H1 (cell line): Measurements from ENCODE around the gene PDZRN4. TPM values are rescaled to one million over a fixed set of nuclear protein-coding genes. Genes with fewer than 3 reads are reported as not detected.
"Not testable (repeated sequence)": the region's sequence is repeated elsewhere in the genome, so short reads cannot be mapped to it uniquely, and the experiment has no call there.

Experiments used
- CTCF ChIA-PET: fragments of 300-600 bp; sonication (Branson Sonifier 250); formaldehyde crosslinking; loops from one replicate; lab custom pipeline; 2021; ENCODE audit not compliant: partially characterized antibody; lab: Charles Lee
- POLR2A ChIA-PET: fragments of 300-600 bp; sonication (Branson Sonifier 250); formaldehyde crosslinking; loops from one replicate; lab custom pipeline; 2021; ENCODE audit warnings: inconsistent platforms; ENCODE audit not compliant: partially characterized antibody; lab: Charles Lee
- DNase-seq, 2 experiments: peaks; one replicate each; pipeline versions ENCODE4 v3.0.0 to v3.0.0-alpha.2; 2010 to 2022; ENCODE audit warnings: low spot score in 2 of 2, low read depth in 1 of 2, mixed read lengths in 1 of 2
- FAIRE-seq: peaks from 2 replicates; lab custom pipeline; 2011; peaks lifted over from hg19 to GRCh38; lab: Jason Lieb, UNC
- H2AFZ ChIP-seq: 2 replicates; pipeline ENCODE4 v1.8.1; 2012; ENCODE audit warnings: low read length, inconsistent platforms
- H2AK5ac ChIP-seq: 2 replicates; pipeline ENCODE4 v1.6.1; 2013; ENCODE audit warnings: low read depth, low read length
- H2BK120ac ChIP-seq: replicated peaks from 2 replicates; pipeline ENCODE3; 2013; ENCODE audit warnings: low read depth, low read length, inconsistent platforms
- H2BK12ac ChIP-seq: 2 replicates; pipeline ENCODE4 v1.6.1; 2013; ENCODE audit warnings: low read depth, low read length
- H2BK15ac ChIP-seq: 2 replicates; pipeline ENCODE4 v1.6.1; 2013; ENCODE audit warnings: low read length
- H2BK20ac ChIP-seq: 2 replicates; pipeline ENCODE4 v1.6.1; 2013; ENCODE audit warnings: low read length
- H2BK5ac ChIP-seq: 2 replicates; pipeline ENCODE4 v1.6.1; 2013; ENCODE audit warnings: low read depth, low read length
- H3K14ac ChIP-seq: 2 replicates; pipeline ENCODE4 v1.6.1; 2013; ENCODE audit warnings: inconsistent platforms; ENCODE audit not compliant: insufficient read length
- H3K18ac ChIP-seq: 2 replicates; pipeline ENCODE4 v1.6.1; 2013; ENCODE audit warnings: low read length; ENCODE audit errors: extremely low read depth
- H3K23ac ChIP-seq: 2 replicates; pipeline ENCODE4 v1.6.1; 2013; ENCODE audit warnings: inconsistent platforms; ENCODE audit not compliant: insufficient read length
- H3K23me2 ChIP-seq: 2 replicates; pipeline ENCODE4 v1.6.1; 2013; ENCODE audit warnings: low read depth, low read length
- H3K27ac ChIP-seq: 2 replicates; pipeline ENCODE4 v1.6.1; 2011; ENCODE audit warnings: low read depth, low read length, inconsistent platforms
- H3K27me3 ChIP-seq, 4 experiments: replicated peaks in 1 of 4; 1 replicate in 1 of 4; 2 replicates in 3 of 4; pipeline versions ENCODE4 v1.6.1 to v1.8.1; 2011 to 2013; ENCODE audit warnings: low read length in 3 of 4, mild to moderate bottlenecking in 3 of 4, inconsistent platforms in 2 of 4, mixed read lengths in 2 of 4, moderate library complexity in 1 of 4; ENCODE audit not compliant: control insufficient read depth in 3 of 4, insufficient read depth in 3 of 4; ENCODE audit errors: extremely low read depth in 1 of 4
- H3K36me3 ChIP-seq, 4 experiments: 2 replicates each; pipeline versions ENCODE4 v1.6.1 to v1.8.1; 2011 to 2013; ENCODE audit warnings: mild to moderate bottlenecking in 4 of 4, low read length in 3 of 4, moderate library complexity in 2 of 4, control low read depth in 1 of 4, inconsistent platforms in 1 of 4; ENCODE audit not compliant: insufficient read depth in 4 of 4, control insufficient read depth in 2 of 4
- H3K4ac ChIP-seq: replicated peaks from 2 replicates; pipeline ENCODE3; 2013; ENCODE audit warnings: low read length, low read depth, mixed read lengths, inconsistent platforms; ENCODE audit not compliant: insufficient read length
- H3K4me1 ChIP-seq, 4 experiments: replicated peaks in 1 of 4; 1 replicate in 1 of 4; 2 replicates in 3 of 4; pipeline versions ENCODE4 v1.6.1 to v1.8.1; 2011 to 2013; ENCODE audit warnings: low read length in 3 of 4, inconsistent platforms in 2 of 4, mixed read lengths in 1 of 4; ENCODE audit not compliant: insufficient read depth in 4 of 4, control insufficient read depth in 3 of 4
- H3K4me2 ChIP-seq, 2 experiments: 2 replicates each; pipeline versions ENCODE4 v1.6.1 to v1.8.1; 2011 to 2013; ENCODE audit warnings: low read depth in 2 of 2, low read length in 2 of 2, control low read depth in 1 of 2, inconsistent platforms in 1 of 2, mild to moderate bottlenecking in 1 of 2; ENCODE audit not compliant: insufficient read depth in 1 of 2
- H3K4me3 ChIP-seq, 4 experiments: fragments of 200-600, 300-600 bp in 1 of 4; sonication (generic), shearing (Covaris generic), sonication (Bioruptor Twin) in 1 of 4; 2 replicates each; pipeline versions ENCODE4 v1.5.1 to v1.8.1; 2011 to 2016; ENCODE audit warnings: low read length in 4 of 4, low read depth in 3 of 4, control low read depth in 2 of 4, inconsistent platforms in 2 of 4, mild to moderate bottlenecking in 2 of 4, mixed read lengths in 1 of 4, moderate library complexity in 1 of 4; ENCODE audit not compliant: insufficient read depth in 2 of 4; ENCODE audit errors: extremely low read depth in 1 of 4
- H3K56ac ChIP-seq: replicated peaks from 2 replicates; pipeline ENCODE3; 2013; ENCODE audit warnings: low read depth, mild to moderate bottlenecking, mixed read lengths, low read length, inconsistent platforms; ENCODE audit not compliant: insufficient read length
- H3K79me1 ChIP-seq: 2 replicates; pipeline ENCODE4 v1.6.1; 2013; ENCODE audit warnings: low read depth, low read length, control low read depth
- H3K79me2 ChIP-seq, 2 experiments: 2 replicates each; pipeline versions ENCODE4 v1.6.1 to v1.8.1; 2012 to 2013; ENCODE audit warnings: low read length in 2 of 2, mild to moderate bottlenecking in 2 of 2, inconsistent platforms in 1 of 2; ENCODE audit not compliant: insufficient read depth in 2 of 2, control insufficient read depth in 1 of 2
- H3K9ac ChIP-seq, 4 experiments: replicated peaks in 1 of 4; 1 replicate in 1 of 4; 2 replicates in 3 of 4; pipeline versions ENCODE4 v1.6.1 to v1.8.1; 2011 to 2013; ENCODE audit warnings: low read depth in 3 of 4, low read length in 3 of 4, control low read depth in 2 of 4, mild to moderate bottlenecking in 2 of 4, moderate library complexity in 2 of 4, inconsistent platforms in 1 of 4; ENCODE audit errors: extremely low read depth in 1 of 4
- H3K9me3 ChIP-seq, 2 experiments: 2 replicates each; pipeline versions ENCODE4 v1.6.1 to v1.8.1; 2012 to 2013; ENCODE audit warnings: mild to moderate bottlenecking in 2 of 2, moderate library complexity in 2 of 2, control low read depth in 1 of 2, inconsistent platforms in 1 of 2, low read depth in 1 of 2, low read length in 1 of 2, mixed read lengths in 1 of 2; ENCODE audit not compliant: insufficient read depth in 2 of 2
- H4K20me1 ChIP-seq, 2 experiments: replicated peaks in 1 of 2; 2 replicates each; pipeline versions ENCODE3 to v1.8.1; 2011 to 2013; ENCODE audit warnings: inconsistent platforms in 2 of 2, low read length in 2 of 2, mild to moderate bottlenecking in 1 of 2; ENCODE audit not compliant: insufficient read depth in 2 of 2, control insufficient read depth in 1 of 2
- H4K5ac ChIP-seq: 2 replicates; pipeline ENCODE4 v1.6.1; 2013; ENCODE audit warnings: low read length, low read depth, mixed read lengths, inconsistent platforms; ENCODE audit not compliant: insufficient read length
- H4K8ac ChIP-seq: 2 replicates; pipeline ENCODE4 v1.8.0; 2013; ENCODE audit warnings: mild to moderate bottlenecking, moderate library complexity, low read length, inconsistent platforms; ENCODE audit not compliant: insufficient read depth; ENCODE audit errors: extremely low read depth
- H4K91ac ChIP-seq: replicated peaks from 2 replicates; pipeline ENCODE3; 2013; ENCODE audit warnings: low read length, mixed read lengths, inconsistent platforms; ENCODE audit not compliant: insufficient read length
- CTBP2 ChIP-seq: IDR thresholded peaks from 2 replicates; pipeline ENCODE4 v1.7.0; 2011; ENCODE audit warnings: borderline replicate concordance, mild to moderate bottlenecking, moderate library complexity, mixed read lengths, low read length; ENCODE audit not compliant: insufficient read depth, insufficient read length
- JUND ChIP-seq: IDR thresholded peaks from 2 replicates; pipeline ENCODE4 v1.6.1; 2011; ENCODE audit warnings: mild to moderate bottlenecking, improper control_type of control experiment, low read length
- NRF1 ChIP-seq: IDR thresholded peaks from 2 replicates; pipeline ENCODE4 v1.6.1; 2011; ENCODE audit warnings: mild to moderate bottlenecking, low read depth, low read length, improper control_type of control experiment
- PHF8 ChIP-seq: fragments of 200-600 bp; sonication (generic); conservative IDR thresholded peaks from 2 replicates; pipeline ENCODE4 v1.7.1; 2012; ENCODE audit warnings: low read depth, mild to moderate bottlenecking, inconsistent platforms, low read length, moderate library complexity
- RAD21 ChIP-seq, 2 experiments: IDR thresholded peaks in 1 of 2; conservative IDR thresholded peaks in 1 of 2; 2 replicates each; pipeline ENCODE4 v1.6.1; 2011; ENCODE audit warnings: low read depth in 2 of 2, low read length in 2 of 2, improper control_type of control experiment in 1 of 2, inconsistent platforms in 1 of 2, mild to moderate bottlenecking in 1 of 2, moderate library complexity in 1 of 2
- RNF2 ChIP-seq: fragments of 200-900, 300-1000 bp; sonication (generic); IDR thresholded peaks from 2 replicates; pipeline ENCODE4 v1.7.1; 2016; ENCODE audit warnings: borderline replicate concordance, low read depth, mild to moderate bottlenecking, antibody characterized with exemption, low read length; ENCODE audit not compliant: poor library complexity, severe bottlenecking; ENCODE audit errors: missing control alignments
- SIN3A ChIP-seq, 2 experiments: IDR thresholded peaks in 1 of 2; conservative IDR thresholded peaks in 1 of 2; 2 replicates each; pipeline ENCODE4 v1.6.1; 2011 to 2012; ENCODE audit warnings: low read length in 2 of 2, improper control_type of control experiment in 1 of 2, low read depth in 1 of 2, mild to moderate bottlenecking in 1 of 2
- TAF1 ChIP-seq: IDR thresholded peaks from 2 replicates; pipeline ENCODE4 v1.6.1; 2011; ENCODE audit warnings: mild to moderate bottlenecking, low read depth, low read length
- WGBS, 2 experiments: shearing (Covaris generic) in 1 of 2; methylation state at CpG; one replicate each; pipeline versions ENCODE4 v1.1.6 to v1.1.7; 2013 to 2015; ENCODE audit warnings: low lambda C conversion rate in 2 of 2, mixed read lengths in 2 of 2, inconsistent platforms in 1 of 2, low coverage in 1 of 2, missing lambda C conversion rate in 1 of 2; ENCODE audit not compliant: insufficient replicate concordance in 2 of 2, insufficient coverage in 1 of 2, insufficient read length in 1 of 2; ENCODE audit errors: extremely low coverage in 1 of 2, missing lambda C conversion rate in 1 of 2; 5-methylcytosine and 5-hydroxymethylcytosine counted together
- polyA plus RNA-seq, 7 experiments: library from polyadenylated mRNA; depleted of rRNA in 3 of 7; stranded (reverse) in 5 of 7; unstranded in 2 of 7; fragments of >200 nt in 5 of 7; fragments of 200-250 nt in 2 of 7; gene quantifications; 1 replicate in 5 of 7; 2 replicates in 1 of 7; 4 replicates in 1 of 7; pipeline versions ENCODE4 v1.2.1 to v1.2.3, GENCODE V29; 2011 to 2013; ENCODE audit warnings: missing spikeins in 2 of 7, mixed read lengths in 2 of 7
- total RNA-seq: library from RNA; stranded (reverse); fragmentation: NEBNext Ultra II Directional; extraction: Animal tissue kit (Norgen Biotek cat#: 25700); gene quantifications from 2 replicates; pipeline ENCODE4 v1.2.1, GENCODE V29; 2021

Gene PDZRN4
- total and polyA plus RNA-seq, 2 of the 8 experiments (the other 6 are each of a cell fraction or from before 2014, with no cell fraction given): not detected

- no peak for TF ChIP-seq CTBP2
- no peak for TF ChIP-seq TAF1
- no peak for TF ChIP-seq SIN3A (conservative IDR thresholded peaks at IDR 0.05 in 1 of 2, IDR thresholded peaks at IDR 0.05 in 1 of 2; ENCODE audit: low read depth in 1 of 2, low read length in 2 of 2)
- no peak for TF ChIP-seq NRF1
- TF ChIP-seq RAD21 (IDR thresholded peaks at IDR 0.05 in 1 of 2, conservative IDR thresholded peaks at IDR 0.05 in 1 of 2; ENCODE audit: low read depth in 2 of 2, low read length in 2 of 2): no peak
- no peak for TF ChIP-seq PHF8
- no peak for TF ChIP-seq RNF2
- no peak for TF ChIP-seq JUND
Observed at GRCh38 chr12:41545761-41546160, 357.6 kb downstream of the PDZRN4 start (continued).

GRCh38 chr12:41547071-41547470 is 359.0 kb downstream of the PDZRN4 start:
- H3K56ac ChIP-seq, H3K23me2 ChIP-seq, FAIRE-seq, H2AFZ ChIP-seq, H4K20me1 ChIP-seq, H3K27me3 ChIP-seq, H4K91ac ChIP-seq, H3K9ac ChIP-seq, H3K27ac ChIP-seq, H3K79me2 ChIP-seq, H2BK20ac ChIP-seq, H3K14ac ChIP-seq, H2AK5ac ChIP-seq, H3K4ac ChIP-seq, H4K5ac ChIP-seq, H3K4me3 ChIP-seq, H2BK15ac ChIP-seq, POLR2A ChIA-PET, H3K79me1 ChIP-seq, H3K23ac ChIP-seq, H3K36me3 ChIP-seq, H4K8ac ChIP-seq, H3K4me1 ChIP-seq, H3K18ac ChIP-seq, H2BK12ac ChIP-seq, H3K9me3 ChIP-seq, DNase-seq, CTCF ChIA-PET, H3K4me2 ChIP-seq, H2BK120ac ChIP-seq, H2BK5ac ChIP-seq: not testable (repeated sequence)
- 89% methylated on average over 1 of the region's 1 CpG; no CpG with 5 or more reads in 1 of the 2 experiments for WGBS, 2 experiments
